Liver (tissue), 9 donors: ENCODE results near the gene SLC35D3. TPM values are rescaled to one million over a fixed set of nuclear protein-coding genes. Genes with fewer than 3 reads are reported as not detected.
"Not testable (repeated sequence)": the region's sequence is repeated elsewhere in the genome, so short reads cannot be mapped to it uniquely, and the experiment has no call there.

ENCODE experiments used
- DNase-seq: peaks from one replicate; pipeline ENCODE4 v3.0.0-alpha.2; 2017; ENCODE audit warnings: low spot score
- H3K27ac ChIP-seq, 2 donors: one replicate each; pipeline ENCODE4 v1.7.0; 2013; ENCODE audit warnings: inconsistent platforms in 2 of 2, low read length in 2 of 2, control low read depth in 1 of 2, low read depth in 1 of 2, mild to moderate bottlenecking in 1 of 2
- H3K27me3 ChIP-seq, 4 donors: one replicate each; pipeline versions ENCODE4 v1.6.1 to v1.7.0; 2013; ENCODE audit warnings: low read length in 3 of 4, inconsistent platforms in 1 of 4, mild to moderate bottlenecking in 1 of 4, moderate library complexity in 1 of 4; ENCODE audit not compliant: control insufficient read depth in 4 of 4, insufficient read depth in 4 of 4
- H3K36me3 ChIP-seq, 4 donors: one replicate each; pipeline versions ENCODE4 v1.6.1 to v1.7.0; 2013; ENCODE audit warnings: low read length in 3 of 4, mild to moderate bottlenecking in 3 of 4, low read depth in 1 of 4, moderate library complexity in 1 of 4; ENCODE audit not compliant: control insufficient read depth in 4 of 4, insufficient read depth in 3 of 4
- H3K4me1 ChIP-seq, 4 donors: one replicate each; pipeline versions ENCODE4 v1.6.1 to v1.7.0; 2013; ENCODE audit warnings: low read length in 3 of 4, mild to moderate bottlenecking in 3 of 4, moderate library complexity in 1 of 4; ENCODE audit not compliant: control insufficient read depth in 4 of 4, insufficient read depth in 4 of 4
- H3K4me3 ChIP-seq, 3 donors: one replicate each; pipeline versions ENCODE4 v1.6.1 to v1.7.0; 2013; ENCODE audit warnings: low read length in 3 of 3, control low read depth in 1 of 3, low read depth in 1 of 3, mild to moderate bottlenecking in 1 of 3
- H3K9ac ChIP-seq, 2 donors: one replicate each; pipeline ENCODE4 v1.7.0; 2013; ENCODE audit warnings: low read length in 2 of 2, mild to moderate bottlenecking in 2 of 2, moderate library complexity in 2 of 2, control low read depth in 1 of 2, low read depth in 1 of 2
- H3K9me3 ChIP-seq, 4 donors: one replicate each; pipeline versions ENCODE4 v1.6.1 to v1.7.0; 2013; ENCODE audit warnings: low read length in 3 of 4; ENCODE audit not compliant: control insufficient read depth in 4 of 4
- ATF3 ChIP-seq: IDR thresholded peaks from 2 replicates; pipeline ENCODE4 v1.6.1; 2016; ENCODE audit warnings: antibody characterized with exemption
- CTCF ChIP-seq: fragments of 150-350 bp; IDR thresholded peaks from 2 replicates; pipeline ENCODE4 v1.5.1; 2017; ENCODE audit warnings: improper control_type of control experiment, low read depth, low read length; ENCODE audit not compliant: missing input control
- EGR1 ChIP-seq, 2 donors: IDR thresholded peaks; 2 replicates each; pipeline ENCODE4 v1.6.1; 2016 to 2018; ENCODE audit warnings: antibody characterized with exemption in 2 of 2, low read depth in 2 of 2
- FOXA1 ChIP-seq: IDR thresholded peaks from 2 replicates; pipeline ENCODE4 v1.6.1; 2016; ENCODE audit warnings: antibody characterized with exemption
- FOXA2 ChIP-seq: IDR thresholded peaks from 2 replicates; pipeline ENCODE4 v1.6.1; 2016; ENCODE audit warnings: antibody characterized with exemption
- GABPA ChIP-seq, 2 donors: IDR thresholded peaks in 1 of 2; conservative IDR thresholded peaks in 1 of 2; 2 replicates each; pipeline ENCODE4 v1.6.1; 2016; ENCODE audit warnings: antibody characterized with exemption in 2 of 2, mild to moderate bottlenecking in 1 of 2, moderate library complexity in 1 of 2
- HNF4A ChIP-seq, 2 donors: conservative IDR thresholded peaks; 2 replicates each; pipeline ENCODE4 v1.6.1; 2016; ENCODE audit warnings: antibody characterized with exemption in 2 of 2, mild to moderate bottlenecking in 2 of 2
- HNF4G ChIP-seq: IDR thresholded peaks from 2 replicates; pipeline ENCODE4 v1.6.1; 2016; ENCODE audit warnings: antibody characterized with exemption
- JUND ChIP-seq, 2 donors: IDR thresholded peaks; 2 replicates each; pipeline ENCODE4 v1.6.1; 2016; ENCODE audit warnings: antibody characterized with exemption in 2 of 2
- NR2F2 ChIP-seq: IDR thresholded peaks from 2 replicates; pipeline ENCODE4 v1.6.1; 2016; ENCODE audit warnings: antibody characterized with exemption
- RAD21 ChIP-seq, 2 donors: IDR thresholded peaks; 2 replicates each; pipeline ENCODE4 v1.6.1; 2016; ENCODE audit warnings: antibody characterized with exemption in 2 of 2, mild to moderate bottlenecking in 2 of 2
- REST ChIP-seq: IDR thresholded peaks from 2 replicates; pipeline ENCODE4 v1.6.1; 2016; ENCODE audit warnings: antibody characterized with exemption, mild to moderate bottlenecking
- SP1 ChIP-seq: IDR thresholded peaks from 2 replicates; pipeline ENCODE4 v1.6.1; 2018; ENCODE audit warnings: antibody characterized with exemption, mild to moderate bottlenecking
- TAF1 ChIP-seq: conservative IDR thresholded peaks from 2 replicates; pipeline ENCODE4 v1.6.1; 2016; ENCODE audit warnings: antibody characterized with exemption, mild to moderate bottlenecking
- YY1 ChIP-seq: IDR thresholded peaks from 2 replicates; pipeline ENCODE4 v1.6.1; 2016; ENCODE audit warnings: antibody characterized with exemption, mild to moderate bottlenecking
- WGBS: extraction: QIAGEN DNeasy Blood & Tissue Kit; methylation state at CpG from one replicate; pipeline ENCODE4 v1.1.7; 2013; 5-methylcytosine and 5-hydroxymethylcytosine counted together
- polyA plus RNA-seq, 2 donors: library from polyadenylated mRNA; stranded (reverse) in 1 of 2; unstranded in 1 of 2; fragments of 200-250 nt in 1 of 2; fragments of >200 nt in 1 of 2; fragmentation: Nextera tagmentation in 1 of 2; extraction: Ambion mirVana in 1 of 2; gene quantifications; one replicate each; pipeline versions ENCODE4 v1.2.1 to v1.2.3, GENCODE V29; 2013 to 2015
- total RNA-seq, 2 donors: library from RNA; depleted of rRNA; stranded (reverse); fragments of >200 nt; gene quantifications; one replicate each; pipeline ENCODE4 v1.2.3, GENCODE V29; 2014
- TF ChIP-seq, protein P1 (sequence below): IDR thresholded peaks from 2 replicates; pipeline ENCODE4 v1.6.1; 2016; ENCODE audit warnings: antibody characterized with exemption
- donor health status: healthy.
- donor health status: healthy.
- donor health status: healthy.
- donor health status: healthy.
- donor health status: healthy.

SLC35D3 gene
- total and polyA plus RNA-seq, 4 donors: 0.56 TPM; not detected in 3

DNA sequence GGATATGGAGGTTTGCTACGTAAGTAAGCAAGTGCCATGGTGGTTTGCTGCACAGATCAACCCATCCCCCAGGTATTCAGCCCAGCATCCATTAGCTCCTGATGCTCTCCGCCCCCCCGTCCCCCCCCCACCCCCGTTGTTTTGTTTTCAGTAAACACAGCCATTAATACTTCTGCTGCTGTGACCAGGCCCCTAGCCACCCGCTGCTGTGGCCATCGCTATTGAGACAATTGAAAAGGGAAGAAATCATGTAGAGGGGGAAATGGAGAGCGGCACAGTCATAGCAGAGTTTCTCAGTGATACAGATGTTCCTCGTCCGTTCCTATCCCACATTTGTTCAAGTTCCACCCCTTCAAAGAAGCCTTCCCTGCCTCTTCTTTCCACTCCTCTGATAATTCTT lies 24.9 kb downstream of the SLC35D3 start:
- WGBS: 54% methylated on average over 9 of the region's 9 CpGs
- H3K27me3 ChIP-seq: no peaks in the 10 kb centered on the region
- no peaks in the 10 kb centered on the region for H3K4me1 ChIP-seq
- H3K36me3 ChIP-seq: no peaks in the 10 kb centered on the region
- DNase-seq: no peak
- no peak overlapping the region for H3K27ac ChIP-seq
- H3K9ac ChIP-seq: no peak overlapping the region
- TF ChIP-seq NR2F2 (no peak), FOXA2 (no peak), TAF1 (no peak), GABPA (IDR thresholded peaks at IDR 0.05 in 1 of 2, conservative IDR thresholded peaks at IDR 0.05 in 1 of 2) (no peak), YY1 (no peak), HNF4G (no peak), ATF3 (no peak), REST (no peak), EGR1 (IDR thresholded peaks at IDR 0.05; ENCODE audit: low read depth in 2 of 2) (no peak)
- no peak overlapping the region for H3K4me3 ChIP-seq
- H3K9me3 ChIP-seq: no peaks in the 10 kb centered on the region

GRCh38 chr6:136949957-136950356 lies 27.9 kb downstream of the SLC35D3 start:
- not testable (repeated sequence) for H3K27me3 ChIP-seq, H3K36me3 ChIP-seq

DNA sequence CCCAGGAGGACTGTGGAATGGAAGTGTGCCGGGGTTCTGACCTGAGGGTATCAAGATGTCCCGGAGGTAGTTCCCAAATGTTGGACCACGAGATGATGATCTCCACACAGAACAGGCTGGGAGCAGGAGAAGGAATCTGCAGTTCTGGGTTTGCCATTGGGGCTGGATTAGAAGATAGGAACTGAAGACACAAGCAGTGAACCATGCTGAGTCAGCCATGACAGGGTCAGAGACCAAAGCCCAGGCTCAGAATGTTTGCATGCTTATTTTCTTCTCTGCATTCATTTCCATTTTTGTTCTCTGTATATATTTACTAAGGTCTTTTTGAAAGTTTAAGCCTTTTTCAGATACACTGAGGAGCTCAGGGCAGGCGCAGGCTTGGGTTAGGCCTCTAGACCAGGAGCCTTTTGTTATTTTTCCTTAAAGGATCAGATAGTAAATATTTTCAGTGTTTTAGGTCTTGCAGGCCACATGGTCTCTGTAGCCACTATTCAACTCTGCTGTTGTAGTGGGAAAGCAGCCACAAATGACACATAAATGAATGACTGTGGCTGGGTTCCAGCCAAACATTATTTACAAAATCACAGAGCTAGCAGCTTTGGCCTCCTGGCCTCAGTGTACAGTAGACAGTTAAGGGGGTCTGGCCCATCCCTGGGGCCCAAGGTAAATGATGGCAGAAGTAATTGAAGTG lies 28.5 kb downstream of the SLC35D3 start:
- Histone ChIP-seq H3K9ac (no peak overlapping the region), H3K27me3 (peaks cover 0 to 4% (median 0%) of the 10 kb centered on the region in 4 donors), H3K4me3 (no peak overlapping the region), H3K9me3 (no peaks in the 10 kb centered on the region), H3K27ac (no peak overlapping the region), H3K4me1 (no peaks in the 10 kb centered on the region), H3K36me3 (no peaks in the 10 kb centered on the region)
- DNase-seq: no peak
- WGBS: 94% methylated on average over 4 of the region's 4 CpGs
- TF ChIP-seq JUND (IDR thresholded peaks at IDR 0.05) (no peak), REST (no peak), RAD21 (IDR thresholded peaks at IDR 0.05) (no peak), ATF3 (no peak), HNF4G (no peak), FOXA1 (no peak), YY1 (no peak), CTCF (no peak), SP1 (no peak), HNF4A (conservative IDR thresholded peaks at IDR 0.05) (no peak), GABPA (IDR thresholded peaks at IDR 0.05 in 1 of 2, conservative IDR thresholded peaks at IDR 0.05 in 1 of 2) (no peak), FOXA2 (no peak)
- TF ChIP-seq, protein P1, sequence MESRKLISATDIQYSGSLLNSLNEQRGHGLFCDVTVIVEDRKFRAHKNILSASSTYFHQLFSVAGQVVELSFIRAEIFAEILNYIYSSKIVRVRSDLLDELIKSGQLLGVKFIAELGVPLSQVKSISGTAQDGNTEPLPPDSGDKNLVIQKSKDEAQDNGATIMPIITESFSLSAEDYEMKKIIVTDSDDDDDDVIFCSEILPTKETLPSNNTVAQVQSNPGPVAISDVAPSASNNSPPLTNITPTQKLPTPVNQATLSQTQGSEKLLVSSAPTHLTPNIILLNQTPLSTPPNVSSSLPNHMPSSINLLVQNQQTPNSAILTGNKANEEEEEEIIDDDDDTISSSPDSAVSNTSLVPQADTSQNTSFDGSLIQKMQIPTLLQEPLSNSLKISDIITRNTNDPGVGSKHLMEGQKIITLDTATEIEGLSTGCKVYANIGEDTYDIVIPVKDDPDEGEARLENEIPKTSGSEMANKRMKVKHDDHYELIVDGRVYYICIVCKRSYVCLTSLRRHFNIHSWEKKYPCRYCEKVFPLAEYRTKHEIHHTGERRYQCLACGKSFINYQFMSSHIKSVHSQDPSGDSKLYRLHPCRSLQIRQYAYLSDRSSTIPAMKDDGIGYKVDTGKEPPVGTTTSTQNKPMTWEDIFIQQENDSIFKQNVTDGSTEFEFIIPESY: no peak

More at GRCh38 chr6:136949957-136950356, 27.9 kb downstream of the SLC35D3 start:
- DNase-seq, H3K9ac ChIP-seq, H3K27ac ChIP-seq, H3K9me3 ChIP-seq, H3K4me1 ChIP-seq, H3K4me3 ChIP-seq: not testable (repeated sequence)
- WGBS: 94% methylated on average over 3 of the region's 3 CpGs
